Measurements from ENCODE around the gene KLHL3.

KLHL3 gene

GRCh38 chr5:137734331-137734730, 1.6 kb downstream of the KLHL3 start:
- Histone ChIP-seq H3K9me3 (ENCODE audit: insufficient read depth, low read length) (no peaks in the 10 kb centered on the region), H3K36me3 (ENCODE audit: low read length) (no peaks in the 10 kb centered on the region), H3K9ac (ENCODE audit: low read length) (no peak overlapping the region), H3K9me2 (replicated peaks; ENCODE audit: insufficient read depth, low read length) (no peaks in the 10 kb centered on the region), H2AFZ (ENCODE audit: low read depth, low read length, severe bottlenecking) (no peak overlapping the region), H3K27ac (ENCODE audit: low read depth, low read length) (no peak overlapping the region), H3K79me2 (ENCODE audit: insufficient read depth, low read length) (no peaks in the 10 kb centered on the region), H3F3A (ENCODE audit: insufficient read depth) (no peaks in the 10 kb centered on the region), H3K4me3 (ENCODE audit: insufficient read depth, low read length, poor library complexity, severe bottlenecking) (no peak overlapping the region), H3K27me3 (ENCODE audit: low read length) (no peaks in the 10 kb centered on the region), H3K4me2 (ENCODE audit: low read depth, low read length, poor library complexity, severe bottlenecking) (no peak overlapping the region), H4K20me1 (ENCODE audit: low read depth, low read length) (no peaks in the 10 kb centered on the region)
- TF ChIP-seq EZH2phosphoT487 (conservative IDR thresholded peaks at IDR 0.05; ENCODE audit: low read length), result no peak
- TF ChIP-seq, protein P1, sequence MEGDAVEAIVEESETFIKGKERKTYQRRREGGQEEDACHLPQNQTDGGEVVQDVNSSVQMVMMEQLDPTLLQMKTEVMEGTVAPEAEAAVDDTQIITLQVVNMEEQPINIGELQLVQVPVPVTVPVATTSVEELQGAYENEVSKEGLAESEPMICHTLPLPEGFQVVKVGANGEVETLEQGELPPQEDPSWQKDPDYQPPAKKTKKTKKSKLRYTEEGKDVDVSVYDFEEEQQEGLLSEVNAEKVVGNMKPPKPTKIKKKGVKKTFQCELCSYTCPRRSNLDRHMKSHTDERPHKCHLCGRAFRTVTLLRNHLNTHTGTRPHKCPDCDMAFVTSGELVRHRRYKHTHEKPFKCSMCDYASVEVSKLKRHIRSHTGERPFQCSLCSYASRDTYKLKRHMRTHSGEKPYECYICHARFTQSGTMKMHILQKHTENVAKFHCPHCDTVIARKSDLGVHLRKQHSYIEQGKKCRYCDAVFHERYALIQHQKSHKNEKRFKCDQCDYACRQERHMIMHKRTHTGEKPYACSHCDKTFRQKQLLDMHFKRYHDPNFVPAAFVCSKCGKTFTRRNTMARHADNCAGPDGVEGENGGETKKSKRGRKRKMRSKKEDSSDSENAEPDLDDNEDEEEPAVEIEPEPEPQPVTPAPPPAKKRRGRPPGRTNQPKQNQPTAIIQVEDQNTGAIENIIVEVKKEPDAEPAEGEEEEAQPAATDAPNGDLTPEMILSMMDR (IDR thresholded peaks at IDR 0.05; ENCODE audit: insufficient read depth, low read length, poor library complexity, severe bottlenecking), result no peak

GRCh38 chr5:137733922-137734321, 2.0 kb downstream of the KLHL3 start:
- Histone ChIP-seq H4K20me1 (ENCODE audit: low read depth, low read length) (no peaks in the 10 kb centered on the region), H3K9ac (ENCODE audit: low read length) (no peak overlapping the region), H3K36me3 (ENCODE audit: low read length) (no peaks in the 10 kb centered on the region), H3K9me3 (ENCODE audit: insufficient read depth, low read length) (no peaks in the 10 kb centered on the region), H3K4me2 (ENCODE audit: low read depth, low read length, poor library complexity, severe bottlenecking) (no peak overlapping the region), H3K9me2 (replicated peaks; ENCODE audit: insufficient read depth, low read length) (no peaks in the 10 kb centered on the region), H3K27me3 (ENCODE audit: low read length) (no peaks in the 10 kb centered on the region), H3K4me3 (ENCODE audit: insufficient read depth, low read length, poor library complexity, severe bottlenecking) (no peak overlapping the region), H3K27ac (ENCODE audit: low read depth, low read length) (no peak overlapping the region), H2AFZ (ENCODE audit: low read depth, low read length, severe bottlenecking) (no peak overlapping the region), H3F3A (ENCODE audit: insufficient read depth) (no peaks in the 10 kb centered on the region), H3K79me2 (ENCODE audit: insufficient read depth, low read length) (no peaks in the 10 kb centered on the region)
- no peak for TF ChIP-seq EZH2phosphoT487 (conservative IDR thresholded peaks at IDR 0.05; ENCODE audit: low read length)
- TF ChIP-seq, protein P1 (IDR thresholded peaks at IDR 0.05; ENCODE audit: insufficient read depth, low read length, poor library complexity, severe bottlenecking), result no peak

DNA sequence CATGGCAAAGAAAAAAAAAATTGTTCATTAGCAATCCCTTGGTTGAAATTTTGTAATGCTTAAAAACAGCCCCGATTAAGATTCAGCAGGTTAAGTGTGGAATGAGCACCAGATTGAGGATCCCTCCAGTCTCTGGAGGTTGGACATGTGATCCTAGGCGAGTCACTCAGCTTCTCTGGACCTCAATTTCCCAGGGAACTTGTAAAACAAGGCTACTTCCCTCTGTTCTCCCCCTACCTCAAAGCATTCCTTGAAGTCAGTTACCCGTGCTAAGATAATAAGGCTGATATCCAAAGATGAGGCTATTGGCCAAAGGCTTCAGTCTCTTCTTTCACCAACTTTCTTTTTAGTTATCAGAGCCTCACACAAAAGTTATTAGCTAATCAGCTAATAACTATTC, 2.9 kb downstream of the KLHL3 start:
- Histone ChIP-seq H3K27me3 (ENCODE audit: low read length) (no peaks in the 10 kb centered on the region), H3K4me3 (ENCODE audit: insufficient read depth, low read length, poor library complexity, severe bottlenecking) (no peak overlapping the region), H3K36me3 (ENCODE audit: low read length) (no peaks in the 10 kb centered on the region), H3K4me2 (ENCODE audit: low read depth, low read length, poor library complexity, severe bottlenecking) (no peak overlapping the region), H3K27ac (ENCODE audit: low read depth, low read length) (no peak overlapping the region), H4K20me1 (ENCODE audit: low read depth, low read length) (no peaks in the 10 kb centered on the region), H3K79me2 (ENCODE audit: insufficient read depth, low read length) (no peaks in the 10 kb centered on the region), H3K9ac (ENCODE audit: low read length) (no peak overlapping the region), H3F3A (ENCODE audit: insufficient read depth) (no peaks in the 10 kb centered on the region), H3K9me2 (replicated peaks; ENCODE audit: insufficient read depth, low read length) (no peaks in the 10 kb centered on the region), H3K9me3 (ENCODE audit: insufficient read depth, low read length) (no peaks in the 10 kb centered on the region), H2AFZ (ENCODE audit: low read depth, low read length, severe bottlenecking) (no peak overlapping the region)
- no peak for TF ChIP-seq EZH2phosphoT487 (conservative IDR thresholded peaks at IDR 0.05; ENCODE audit: low read length)
- TF ChIP-seq, protein P1 (IDR thresholded peaks at IDR 0.05; ENCODE audit: insufficient read depth, low read length, poor library complexity, severe bottlenecking), result no peak
